Cardiac muscle cell (in vitro differentiated cells and primary cell): Measurements from ENCODE around the gene RPSA. TPM values are rescaled to one million over a fixed set of nuclear protein-coding genes. Genes with fewer than 3 reads are reported as not detected.
A peak's percentile ranks its signal among the peaks of the same experiment; 100 is the strongest.

ENCODE experiments used
- DNase-seq, 2 donors: peaks; one replicate each; pipeline versions ENCODE4 v3.0.0 to v3.0.0-alpha.2; 2010 to 2017; ENCODE audit warnings: low read depth in 1 of 2, low spot score in 1 of 2
- H3K27ac ChIP-seq: fragments of 200-600 bp; sonication (generic); 2 replicates; pipeline ENCODE4 v1.5.1; 2016
- H3K27me3 ChIP-seq: fragments of 200-600 bp; sonication (generic); 2 replicates; pipeline ENCODE4 v1.6.0; 2016; ENCODE audit warnings: control low read depth
- H3K36me3 ChIP-seq: fragments of 200-600 bp; sonication (generic); 2 replicates; pipeline ENCODE4 v1.5.1; 2016; ENCODE audit warnings: control low read depth
- H3K4me1 ChIP-seq: fragments of 200-600 bp; sonication (generic); 2 replicates; pipeline ENCODE4 v1.8.1; 2017; ENCODE audit warnings: low read depth, mild to moderate bottlenecking, mixed run types
- H3K4me3 ChIP-seq: fragments of 200-600 bp; sonication (generic); 2 replicates; pipeline ENCODE4 v1.5.1; 2016; ENCODE audit warnings: mild to moderate bottlenecking
- H3K9me3 ChIP-seq: fragments of 200-600 bp; sonication (generic); 2 replicates; pipeline ENCODE4 v1.5.1; 2017; ENCODE audit warnings: low read depth, mild to moderate bottlenecking, control low read depth
- polyA plus RNA-seq: library from polyadenylated mRNA; unstranded; fragments of >200 nt; fragmentation: Nextera tagmentation; extraction: Ambion mirVana; gene quantifications from 2 replicates; pipeline ENCODE4 v1.2.1, GENCODE V29; 2016
- total RNA-seq: library from RNA; depleted of rRNA; stranded (reverse); fragments of >200 nt; gene quantifications from 2 replicates; pipeline ENCODE4 v1.2.3, GENCODE V29; 2016
- TF ChIP-seq, protein P1 (sequence below): IDR thresholded peaks from 2 replicates; pipeline ENCODE4 v1.5.1; 2012; ENCODE audit warnings: low read depth, mild to moderate bottlenecking, low read length

The RPSA gene
- total and polyA plus RNA-seq, 2 experiments from 2014 or later = 329 to 1,073 TPM

DNA sequence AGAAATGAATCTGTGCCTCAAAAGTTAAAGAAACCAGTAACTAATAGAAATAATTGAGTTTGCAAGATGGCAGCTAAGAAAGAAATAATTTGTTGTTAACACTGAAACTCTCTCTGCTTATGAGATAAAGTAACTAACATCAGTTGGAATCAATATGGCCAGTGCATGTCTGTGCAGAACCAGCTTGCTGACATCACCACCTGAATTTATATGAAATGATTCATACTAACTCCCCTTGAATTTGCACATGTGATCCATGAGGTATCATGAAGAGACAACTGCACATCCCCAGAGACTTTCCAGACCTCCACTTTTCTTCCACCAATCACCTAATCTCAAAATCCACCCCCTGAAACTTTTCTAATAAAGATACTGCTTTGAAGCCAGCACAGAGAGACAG lies 33.7 kb upstream of the RPSA start:
- Histone ChIP-seq H3K4me3 (no peak overlapping the region), H3K9me3 (no peaks in the 10 kb centered on the region), H3K36me3 (no peaks in the 10 kb centered on the region), H3K4me1 (peaks cover 7% of the 10 kb centered on the region), H3K27ac (no peak overlapping the region), H3K27me3 (no peaks in the 10 kb centered on the region)
- no peak for DNase-seq
- TF ChIP-seq, protein P1, sequence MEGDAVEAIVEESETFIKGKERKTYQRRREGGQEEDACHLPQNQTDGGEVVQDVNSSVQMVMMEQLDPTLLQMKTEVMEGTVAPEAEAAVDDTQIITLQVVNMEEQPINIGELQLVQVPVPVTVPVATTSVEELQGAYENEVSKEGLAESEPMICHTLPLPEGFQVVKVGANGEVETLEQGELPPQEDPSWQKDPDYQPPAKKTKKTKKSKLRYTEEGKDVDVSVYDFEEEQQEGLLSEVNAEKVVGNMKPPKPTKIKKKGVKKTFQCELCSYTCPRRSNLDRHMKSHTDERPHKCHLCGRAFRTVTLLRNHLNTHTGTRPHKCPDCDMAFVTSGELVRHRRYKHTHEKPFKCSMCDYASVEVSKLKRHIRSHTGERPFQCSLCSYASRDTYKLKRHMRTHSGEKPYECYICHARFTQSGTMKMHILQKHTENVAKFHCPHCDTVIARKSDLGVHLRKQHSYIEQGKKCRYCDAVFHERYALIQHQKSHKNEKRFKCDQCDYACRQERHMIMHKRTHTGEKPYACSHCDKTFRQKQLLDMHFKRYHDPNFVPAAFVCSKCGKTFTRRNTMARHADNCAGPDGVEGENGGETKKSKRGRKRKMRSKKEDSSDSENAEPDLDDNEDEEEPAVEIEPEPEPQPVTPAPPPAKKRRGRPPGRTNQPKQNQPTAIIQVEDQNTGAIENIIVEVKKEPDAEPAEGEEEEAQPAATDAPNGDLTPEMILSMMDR = no peak

DNA sequence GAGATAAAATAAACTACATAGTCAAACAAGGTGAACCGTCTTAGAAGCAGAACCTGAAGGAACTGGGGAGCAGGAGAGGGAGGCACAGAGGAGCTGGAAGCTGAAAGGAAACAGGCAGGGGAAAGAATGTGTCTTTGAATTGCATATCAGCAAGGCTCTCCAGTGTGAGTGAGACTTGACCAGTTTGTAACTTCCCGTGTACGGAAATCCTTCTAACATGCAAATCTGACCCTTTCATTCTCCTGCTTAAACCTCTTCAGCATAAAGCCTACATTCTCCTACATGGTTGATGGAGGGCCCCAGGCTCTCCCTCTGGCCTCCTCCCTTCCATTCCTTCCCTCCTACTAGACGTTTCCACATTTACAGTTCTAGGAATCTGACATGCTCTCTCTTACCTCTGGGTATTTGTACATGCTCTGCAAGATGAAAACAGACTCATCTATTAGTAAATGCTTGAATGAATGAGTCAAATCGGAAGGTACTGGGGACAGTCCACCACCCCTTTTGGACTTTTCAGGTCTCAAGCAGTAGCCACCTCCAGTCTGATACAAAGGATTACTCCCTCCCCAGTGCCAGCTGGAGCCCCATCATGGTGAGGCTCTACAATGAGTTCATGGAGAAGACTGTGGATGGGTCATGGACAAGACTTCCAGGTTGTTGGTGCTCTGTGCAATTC lies 29.4 kb upstream of the RPSA start:
- Histone ChIP-seq H3K27me3 (no peaks in the 10 kb centered on the region), H3K27ac (peak overlapping the region; percentile 20), H3K9me3 (no peaks in the 10 kb centered on the region), H3K36me3 (no peaks in the 10 kb centered on the region), H3K4me3 (no peak overlapping the region), H3K4me1 (peaks cover 7% of the 10 kb centered on the region)
- peak in 1 of 2 donors; percentile 44 for DNase-seq
- TF ChIP-seq, protein P1 = no peak

DNA sequence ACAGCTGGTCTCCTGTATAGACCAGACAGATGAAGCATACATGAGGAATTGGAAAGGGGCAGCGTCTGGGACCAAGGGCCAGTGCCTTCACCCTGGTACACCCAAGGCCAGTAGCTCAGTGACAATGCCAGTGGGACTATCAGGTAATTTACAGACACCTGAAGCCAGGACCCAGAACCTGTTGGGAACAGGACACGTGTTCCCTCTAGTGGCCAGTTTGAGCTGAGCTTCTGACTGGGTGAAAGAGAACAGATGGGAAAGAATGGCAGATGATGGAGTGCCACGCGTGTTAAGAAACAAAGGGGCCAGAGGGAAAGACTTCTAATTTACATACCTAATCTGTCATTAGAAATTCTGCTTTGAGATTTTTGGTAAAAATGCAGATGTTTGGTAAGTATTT lies 28.4 kb upstream of the RPSA start:
- no peak overlapping the region for H3K4me3 ChIP-seq
- peak; percentile 35 to 73 for DNase-seq
- no peak overlapping the region for H3K27ac ChIP-seq
- H3K9me3 ChIP-seq = no peaks in the 10 kb centered on the region
- TF ChIP-seq, protein P1 = peak; percentile 75
- no peaks in the 10 kb centered on the region for H3K27me3 ChIP-seq
- H3K4me1 ChIP-seq = peaks cover 13% of the 10 kb centered on the region
- H3K36me3 ChIP-seq = no peaks in the 10 kb centered on the region

DNA sequence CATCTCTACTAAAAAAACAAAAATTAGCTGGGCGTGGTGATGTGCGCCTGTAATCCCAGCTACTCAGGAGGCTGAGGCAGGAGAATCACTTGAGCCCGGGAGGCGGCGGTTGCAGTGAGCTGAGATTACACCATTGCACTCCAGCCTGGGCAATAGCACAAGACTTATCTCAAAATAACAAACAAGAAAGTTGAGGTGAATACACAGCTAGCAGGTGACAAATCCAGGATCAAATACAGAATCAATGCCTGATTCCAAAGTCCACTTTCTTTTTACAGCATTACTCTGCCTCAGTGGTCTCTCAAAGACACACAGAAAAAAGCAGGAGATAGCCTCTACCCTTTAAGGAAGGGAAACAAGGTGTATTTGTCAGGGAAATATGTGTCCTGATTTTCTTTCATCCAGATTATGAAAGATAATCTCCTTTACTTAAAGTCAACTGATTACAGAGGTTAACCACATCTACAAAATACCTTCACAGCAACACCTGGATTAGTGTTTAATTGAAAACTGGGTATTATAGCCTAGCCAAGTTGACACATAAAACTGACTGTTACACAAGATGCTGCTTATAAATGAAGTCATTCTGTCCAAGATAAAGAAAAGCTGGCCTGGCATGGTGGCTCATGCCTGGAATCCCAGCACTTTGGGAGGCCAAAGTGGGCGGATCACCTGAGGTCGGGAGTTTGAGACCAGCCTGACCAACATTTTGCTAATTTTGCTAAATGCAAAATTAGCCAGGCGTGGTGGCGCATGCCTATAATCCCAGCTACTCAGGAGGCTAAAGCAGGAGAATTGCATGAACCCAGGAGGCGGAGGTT lies 27.4 kb upstream of the RPSA start:
- H3K27me3 ChIP-seq = no peaks in the 10 kb centered on the region
- peaks cover 13% of the 10 kb centered on the region for H3K4me1 ChIP-seq
- no peak overlapping the region for H3K27ac ChIP-seq
- DNase-seq = no peak
- TF ChIP-seq, protein P1 = no peak
- no peak overlapping the region for H3K4me3 ChIP-seq
- no peaks in the 10 kb centered on the region for H3K36me3 ChIP-seq
- H3K9me3 ChIP-seq = no peaks in the 10 kb centered on the region

DNA sequence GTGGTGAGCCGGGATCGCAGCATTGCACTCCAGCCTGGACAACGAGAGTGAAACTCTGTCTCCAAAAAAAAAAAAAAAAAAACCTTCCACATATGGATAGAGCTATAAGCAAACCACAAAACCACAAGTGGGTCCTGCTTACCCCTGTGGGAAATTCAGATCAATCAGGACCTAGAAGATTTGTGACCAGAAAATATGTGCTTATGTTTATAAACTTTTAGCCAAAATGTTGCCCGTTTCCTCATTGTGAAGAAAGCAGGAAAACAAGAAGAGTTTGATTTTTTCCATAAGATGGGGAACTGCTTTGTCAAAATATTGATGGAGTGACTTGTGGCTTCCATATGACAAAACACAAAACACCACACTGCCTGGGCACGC lies 26.8 kb upstream of the RPSA start:
- DNase-seq = no peak
- Histone ChIP-seq H3K4me1 (peaks cover 13% of the 10 kb centered on the region), H3K4me3 (no peak overlapping the region), H3K27me3 (no peaks in the 10 kb centered on the region), H3K36me3 (no peaks in the 10 kb centered on the region), H3K27ac (no peak overlapping the region), H3K9me3 (no peaks in the 10 kb centered on the region)
- TF ChIP-seq, protein P1 = no peak
